GM12874 (cell line): ENCODE results near the gene PSAPL1.

Experiments used
- CTCF ChIP-seq: IDR thresholded peaks from 2 replicates; pipeline ENCODE4 v1.5.1; 2011; ENCODE audit warnings: low read depth, mild to moderate bottlenecking, control low read depth, low read length, moderate library complexity; ENCODE audit not compliant: insufficient read depth

PSAPL1 gene

GRCh38 chr4:7466215-7466614 lies 31.5 kb upstream of the PSAPL1 start:
- no peak for TF ChIP-seq CTCF

GRCh38 chr4:7465017-7465416 lies 30.3 kb upstream of the PSAPL1 start:
- TF ChIP-seq CTCF, result no peak

GRCh38 chr4:7464259-7464655 lies 29.5 kb upstream of the PSAPL1 start:
- no peak for TF ChIP-seq CTCF

GRCh38 chr4:7463566-7464258 lies 29.0 kb upstream of the PSAPL1 start:
- TF ChIP-seq CTCF, result no peak

GRCh38 chr4:7462509-7462971 lies 27.8 kb upstream of the PSAPL1 start:
- TF ChIP-seq CTCF, result no peak

GRCh38 chr4:7461230-7461629 lies 26.5 kb upstream of the PSAPL1 start:
- no peak for TF ChIP-seq CTCF

GRCh38 chr4:7460566-7460965 lies 25.8 kb upstream of the PSAPL1 start:
- no peak for TF ChIP-seq CTCF
